Breast epithelium (tissue), 4 donors: ENCODE measurements around the gene REM2. TPM values are rescaled to one million over a fixed set of nuclear protein-coding genes. Genes with fewer than 3 reads are reported as not detected.

Source experiments
- DNase-seq, 2 donors: peaks; one replicate each; pipeline ENCODE4 v3.0.0-alpha.2; 2019; ENCODE audit warnings: low spot score in 2 of 2
- H3K27ac ChIP-seq, 2 donors: fragments of 200-600 bp; sonication (generic) in 1 of 2; one replicate each; pipeline ENCODE4 v1.5.1; 2016 to 2019; ENCODE audit warnings: mild to moderate bottlenecking in 1 of 2
- H3K27me3 ChIP-seq, 2 donors: fragments of 200-600 bp; sonication (generic) in 1 of 2; one replicate each; pipeline versions ENCODE4 v1.5.1 to v1.6.0; 2017 to 2019; ENCODE audit warnings: control low read depth in 1 of 2, mild to moderate bottlenecking in 1 of 2
- H3K36me3 ChIP-seq: fragments of 200-600 bp; one replicate; pipeline ENCODE4 v1.5.1; 2019
- H3K4me1 ChIP-seq, 2 donors: fragments of 200-600 bp; sonication (generic); one replicate each; pipeline ENCODE4 v1.5.1; 2016 to 2019; ENCODE audit warnings: control low read depth in 1 of 2
- H3K4me3 ChIP-seq, 3 donors: fragments of 200-600 bp; sonication (generic); 1 replicate in 2 of 3; 2 replicates in 1 of 3; pipeline ENCODE4 v1.5.1; 2016 to 2019; ENCODE audit warnings: mild to moderate bottlenecking in 3 of 3, moderate library complexity in 2 of 3
- H3K9me3 ChIP-seq, 2 donors: fragments of 200-600 bp; sonication (generic) in 1 of 2; one replicate each; pipeline ENCODE4 v1.5.1; 2016 to 2019; ENCODE audit warnings: control low read depth in 1 of 2
- CTCF ChIP-seq, 3 donors: fragments of 450-650 bp; IDR thresholded peaks; one replicate each; pipeline ENCODE4 v1.5.1; 2016 to 2017; ENCODE audit warnings: antibody characterized with exemption in 3 of 3, mild to moderate bottlenecking in 3 of 3, moderate library complexity in 3 of 3
- POLR2A ChIP-seq: fragments of 450-650 bp; IDR thresholded peaks from one replicate; pipeline ENCODE4 v1.6.1; 2016; ENCODE audit warnings: antibody characterized with exemption, mild to moderate bottlenecking, moderate library complexity
- POLR2AphosphoS5 ChIP-seq, 3 donors: sonication (generic); formaldehyde crosslinking; IDR thresholded peaks; one replicate each; pipeline ENCODE4 v1.6.1; 2017; ENCODE audit warnings: antibody characterized with exemption in 3 of 3
- intact Hi-C: fragments of 100-400 bp; cut with DNase I; formaldehyde crosslinking; loops from one replicate; pipeline ENCODE4 v1.15.1; 2023; ENCODE audit warnings: low total_unique reads
- total RNA-seq, 3 donors: library from RNA; depleted of rRNA; stranded (reverse); fragments of >200 nt; gene quantifications; one replicate each; pipeline ENCODE4 v1.1.0, GENCODE V29; 2016

The REM2 gene
- total RNA-seq, 3 donors from 2014 or later = 0.96 to 1.3 (median 1.2) TPM

DNA sequence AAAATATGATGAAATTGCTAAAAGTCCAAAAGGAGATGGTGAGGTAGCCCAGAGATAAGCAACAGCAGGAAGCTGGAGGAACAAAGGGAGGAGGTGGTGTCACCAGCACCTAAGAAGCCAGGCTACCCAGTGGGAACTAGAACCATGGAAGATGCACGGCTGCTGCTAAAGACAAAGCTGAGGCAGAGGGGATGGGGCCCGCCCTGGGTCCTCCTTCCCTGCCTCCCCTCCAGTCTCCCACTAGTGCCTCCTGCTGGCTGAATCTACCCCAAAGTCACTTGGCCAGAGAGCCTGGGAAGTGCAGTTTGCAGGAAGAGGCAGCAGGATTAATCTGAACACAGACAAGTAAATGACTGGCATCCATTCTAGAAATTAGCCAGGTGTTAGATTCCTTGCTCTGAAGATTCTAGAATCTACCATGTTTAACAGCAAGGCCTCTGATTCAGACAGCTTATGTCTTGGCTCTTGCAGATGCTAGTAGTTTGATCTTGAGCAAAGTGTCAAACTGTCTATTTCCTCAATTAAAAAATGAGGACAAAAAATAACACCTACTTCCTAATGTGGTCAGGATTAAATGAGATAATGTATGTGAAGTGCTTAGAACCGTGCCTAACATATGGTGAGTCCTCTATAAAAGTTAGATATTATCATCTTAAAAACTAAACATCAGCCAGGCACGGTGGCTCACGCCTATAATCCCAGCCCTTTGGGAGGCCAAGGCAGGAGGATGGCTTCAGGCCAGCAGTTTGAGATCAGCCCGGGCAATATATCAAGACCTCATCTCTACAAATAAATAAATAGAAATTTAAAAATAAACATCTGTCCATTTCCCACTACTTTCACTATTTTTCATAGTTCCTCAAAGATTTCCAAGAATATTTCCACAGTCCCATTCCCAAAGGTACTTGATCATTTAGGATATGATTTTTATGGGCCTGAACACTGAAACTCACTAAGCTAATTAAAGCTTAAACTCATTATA is 17.3 kb upstream of the REM2 start:
- peak in 1 of 2 donors; percentile 24 for DNase-seq
- TF ChIP-seq CTCF (IDR thresholded peaks at IDR 0.05) (no peak), POLR2AphosphoS5 (IDR thresholded peaks at IDR 0.05) (no peak), POLR2A (no peak)
- intact Hi-C loops = no loop called here
- Histone ChIP-seq H3K9me3 (no peaks in the 10 kb centered on the region), H3K4me3 (no peak overlapping the region), H3K4me1 (peaks cover 0 to 5% of the 10 kb centered on the region in 2 donors), H3K27me3 (no peaks in the 10 kb centered on the region), H3K27ac (no peak overlapping the region), H3K36me3 (no peaks in the 10 kb centered on the region)

GRCh38 chr14:22866874-22867273 is 16.1 kb upstream of the REM2 start:
- no peak for DNase-seq
- Histone ChIP-seq H3K36me3 (no peaks in the 10 kb centered on the region), H3K27me3 (no peaks in the 10 kb centered on the region), H3K9me3 (no peaks in the 10 kb centered on the region), H3K4me3 (no peak overlapping the region), H3K27ac (no peak overlapping the region), H3K4me1 (peaks cover 0 to 5% of the 10 kb centered on the region in 2 donors)
- intact Hi-C loops = no loop called here
- TF ChIP-seq POLR2A (no peak), CTCF (IDR thresholded peaks at IDR 0.05) (no peak), POLR2AphosphoS5 (IDR thresholded peaks at IDR 0.05) (no peak)

GRCh38 chr14:22870811-22871223 is 12.2 kb upstream of the REM2 start:
- Histone ChIP-seq H3K4me3 (peak overlapping the region; percentile 78 to 99 (median 95)), H3K9me3 (no peaks in the 10 kb centered on the region), H3K27ac (peak overlapping the region; percentile 96 to 99), H3K27me3 (no peaks in the 10 kb centered on the region), H3K36me3 (peaks cover 11% of the 10 kb centered on the region), H3K4me1 (peaks cover 0 to 9% of the 10 kb centered on the region in 2 donors)
- TF ChIP-seq POLR2AphosphoS5 (IDR thresholded peaks at IDR 0.05) (no peak), POLR2A (no peak)
- intact Hi-C loops = no loop called here
- DNase-seq = no peak

DNA sequence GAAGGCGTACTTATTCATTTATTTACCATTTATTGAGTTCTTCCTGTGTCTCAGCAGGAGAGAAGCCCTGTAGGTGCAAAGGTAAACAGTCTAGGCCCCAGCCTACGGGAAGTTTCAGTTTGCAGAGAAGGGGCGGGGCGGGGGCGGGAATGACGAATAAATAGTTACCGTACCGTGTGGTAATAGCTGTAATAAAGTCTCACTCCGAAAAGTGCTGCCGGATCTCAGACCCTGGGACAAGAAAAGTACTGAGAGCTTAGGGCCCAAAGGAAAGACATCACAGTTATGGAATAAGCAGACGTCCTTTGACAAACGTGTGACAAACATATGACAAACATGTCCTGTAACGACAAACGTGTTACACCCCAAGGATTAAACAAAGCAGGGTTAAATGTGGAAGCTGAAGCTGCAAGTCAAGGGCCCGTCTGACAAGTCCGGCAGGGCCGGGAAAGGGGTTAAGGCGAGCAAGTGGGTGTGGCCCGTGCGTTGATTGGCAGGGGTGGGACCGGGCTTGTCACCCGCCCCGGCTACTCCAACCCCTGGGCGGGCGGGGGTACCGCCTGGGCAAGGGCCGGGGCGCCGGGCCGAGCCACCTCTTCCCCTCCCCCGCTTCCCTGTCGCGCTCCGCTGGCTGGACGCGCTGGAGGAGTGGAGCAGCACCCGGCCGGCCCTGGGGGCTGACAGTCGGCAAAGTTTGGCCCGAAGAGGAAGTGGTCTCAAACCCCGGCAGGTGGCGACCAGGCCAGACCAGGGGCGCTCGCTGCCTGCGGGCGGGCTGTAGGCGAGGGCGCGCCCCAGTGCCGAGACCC is 11.6 kb upstream of the REM2 start, which contains the start of gene LRP10:
LRP10 (plus strand) TSS at position 517 of the 809 bp plus-strand sequence. CDS start 564 bp downstream, outside the sequence.
- intact Hi-C loops = loop anchor here (1.0 kb wide), 1 partner anchor 17 kb away; no protein-coding TSS in a partner anchor
- DNase-seq = peak; percentile 94
- no peaks in the 10 kb centered on the region for H3K27me3 ChIP-seq
- peaks cover 13% of the 10 kb centered on the region for H3K36me3 ChIP-seq
- TF ChIP-seq CTCF (IDR thresholded peaks at IDR 0.05) (no peak), POLR2AphosphoS5 (IDR thresholded peaks at IDR 0.05) (peak in 2 of 3 donors; percentile 67 to 74), POLR2A (peak; percentile 72)
- H3K9me3 ChIP-seq = no peaks in the 10 kb centered on the region
- peak within 1 kb of the TSS; percentile 96 to 99 for H3K27ac ChIP-seq
- peaks cover 0 to 9% of the 10 kb centered on the region in 2 donors for H3K4me1 ChIP-seq
- H3K4me3 ChIP-seq = peak within 1 kb of the TSS; percentile 78 to 99 (median 95)

- intact Hi-C loops = loop anchor here (1.0 kb wide), 1 partner anchor 16 kb away; no protein-coding TSS in a partner anchor
- TF ChIP-seq CTCF (IDR thresholded peaks at IDR 0.05) (peak; percentile 80 to 98 (median 91)), POLR2AphosphoS5 (IDR thresholded peaks at IDR 0.05) (peak in 2 of 3 donors; percentile 48 to 52), POLR2A (no peak)
- Histone ChIP-seq H3K4me1 (peaks cover 0 to 9% of the 10 kb centered on the region in 2 donors), H3K27me3 (no peaks in the 10 kb centered on the region), H3K4me3 (peak overlapping the region; percentile 78 to 99 (median 95)), H3K36me3 (peaks cover 21% of the 10 kb centered on the region), H3K27ac (peak overlapping the region; percentile 96 to 99), H3K9me3 (no peaks in the 10 kb centered on the region)
- DNase-seq = peak; percentile 86 to 88
Measured at GRCh38 chr14:22872033-22872832, 10.8 kb upstream of the REM2 start.
